Suppressor macrophage (primary cell): ENCODE data around the gene CR1L.
"Not testable (repeated sequence)": the region's sequence is repeated elsewhere in the genome, so short reads cannot be mapped to it uniquely, and the experiment has no call there.

Experiments used
- DNase-seq, 4 experiments: peaks; one replicate each; pipeline ENCODE4 v3.0.0-alpha.2; 2020 to 2022
- total RNA-seq, 17 experiments: gene quantifications; one replicate each; lab custom pipeline; 2026; ENCODE audit warnings: mixed read lengths in 6 of 17, inconsistent platforms in 3 of 17; lab: John Stamatoyannopoulos, UW

The CR1L gene
- total RNA-seq = 0.05 to 3.4 (median 0.16) reads per million in 17 experiments

DNA sequence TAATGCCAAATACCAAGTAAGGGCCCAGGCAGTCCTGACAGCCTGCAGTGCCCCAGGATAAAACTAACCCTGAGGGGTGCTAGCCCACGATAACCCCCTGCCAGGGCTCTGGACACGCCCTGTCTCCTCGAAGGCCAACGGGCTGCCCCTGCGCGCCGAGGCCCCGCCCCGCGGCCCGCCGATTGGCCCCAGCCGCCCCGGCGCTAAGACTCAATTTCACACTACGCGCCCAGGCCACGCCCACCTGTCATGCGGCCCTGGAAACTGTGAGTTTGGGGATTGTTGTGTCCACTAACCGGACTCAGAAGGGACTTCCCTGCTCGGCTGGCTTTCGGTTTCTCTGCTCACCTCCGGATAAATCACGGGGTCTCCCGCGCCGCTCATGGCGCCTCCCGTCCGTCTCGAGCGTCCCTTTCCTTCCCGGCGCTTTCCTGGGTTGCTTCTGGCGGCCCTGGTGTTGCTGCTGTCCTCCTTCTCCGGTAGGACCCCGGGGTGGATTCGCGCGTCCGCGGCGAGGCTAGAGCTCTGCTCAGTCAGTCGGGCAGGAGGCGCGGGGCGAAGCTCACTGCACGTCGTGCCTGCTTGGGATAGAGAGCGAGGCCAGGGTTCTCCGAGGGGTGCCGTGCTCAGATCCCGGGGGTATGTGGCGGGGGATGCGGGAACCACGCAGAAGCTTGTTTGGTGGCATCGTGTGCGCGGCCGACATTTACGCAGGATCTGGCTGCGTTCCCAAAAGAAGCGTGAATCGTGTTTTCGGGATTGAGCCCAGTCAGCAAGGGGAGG is at the start of gene CR1L:
CR1L (plus strand) TSS at position 282 of the 783 bp plus-strand sequence; CDS start at position 383, 101 bp downstream.
- peak; percentile 88 to 94 (median 89) for DNase-seq

DNA sequence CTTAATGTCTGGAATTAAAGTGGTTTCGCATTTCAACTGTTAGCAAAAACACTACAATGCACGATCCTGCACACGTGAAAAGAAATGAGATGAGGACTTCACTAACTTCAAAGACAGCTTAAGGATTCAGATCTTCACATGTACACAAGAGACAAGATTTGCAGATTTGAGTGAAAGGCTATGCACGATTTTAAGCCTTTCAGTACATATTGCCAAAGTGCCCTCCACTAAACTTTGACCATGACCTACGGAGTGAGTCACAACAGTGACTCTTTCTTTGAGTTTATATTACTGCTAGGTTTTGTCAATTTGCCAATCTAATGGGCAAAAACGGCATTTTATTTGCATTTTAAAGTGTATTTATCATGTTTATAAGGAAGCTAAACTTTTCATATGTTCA is 41.2 kb upstream of the CR1L start:
- DNase-seq = no peak

DNA sequence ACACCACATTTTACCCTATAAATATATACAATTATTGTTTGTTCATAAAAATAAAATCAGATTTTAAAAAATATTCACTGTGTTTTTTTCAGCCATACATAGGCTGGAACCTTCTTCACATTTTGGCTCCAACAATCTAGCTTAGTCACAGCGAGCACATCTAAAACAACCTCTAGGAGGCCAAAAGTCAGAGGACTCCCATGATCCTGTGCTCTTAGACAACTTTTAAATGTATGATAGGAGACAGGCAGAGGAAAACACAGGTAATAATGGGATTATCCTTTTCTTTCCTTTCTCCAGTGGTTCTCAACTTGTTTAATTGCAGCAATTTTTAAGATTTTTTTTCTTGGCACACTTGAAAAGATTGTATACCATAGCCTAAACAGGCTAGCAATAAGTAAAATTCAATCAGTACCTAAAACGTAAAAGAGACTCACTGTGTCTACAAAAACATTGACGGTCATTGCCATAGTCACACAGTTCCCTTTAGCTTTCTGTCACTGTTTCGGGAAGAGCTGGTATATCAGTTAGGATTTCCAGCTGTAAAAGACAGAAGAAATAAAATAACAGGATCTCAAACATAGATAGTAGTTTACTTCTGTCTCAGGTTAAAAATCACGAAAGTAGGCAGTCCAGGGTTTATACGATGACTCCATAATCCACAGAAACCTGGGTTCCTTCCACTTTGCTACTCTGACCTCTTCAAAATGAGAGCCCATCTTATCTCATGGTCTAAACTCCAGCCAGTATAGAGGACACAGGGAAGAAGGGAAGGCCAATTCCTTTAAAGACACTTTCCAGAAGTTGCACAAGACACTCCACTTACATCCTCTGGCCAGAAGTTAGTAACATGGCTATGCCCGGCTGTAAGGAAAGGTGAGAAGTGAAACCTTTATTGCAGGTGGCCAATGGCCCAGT is 39.2 kb upstream of the CR1L start:
- DNase-seq = no peak

DNA sequence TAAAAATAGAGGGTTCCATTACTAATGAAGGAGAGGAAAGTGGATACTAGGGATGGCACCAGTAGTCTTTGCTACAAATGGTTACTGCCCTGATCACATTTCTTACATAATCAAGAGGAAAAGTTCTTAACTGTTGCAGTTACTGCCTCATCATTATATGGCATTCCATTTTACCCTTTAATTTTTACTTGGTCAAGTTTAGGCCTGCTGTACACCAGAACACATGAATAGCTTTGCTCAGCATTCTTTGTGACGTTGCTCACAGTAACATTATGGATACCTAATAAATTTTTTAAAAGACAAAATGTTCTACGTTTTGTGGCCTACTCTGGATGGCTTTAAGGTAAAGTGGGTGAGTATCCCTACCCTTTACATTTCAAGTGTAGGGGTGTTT is 38.6 kb upstream of the CR1L start:
- DNase-seq = no peak

DNA sequence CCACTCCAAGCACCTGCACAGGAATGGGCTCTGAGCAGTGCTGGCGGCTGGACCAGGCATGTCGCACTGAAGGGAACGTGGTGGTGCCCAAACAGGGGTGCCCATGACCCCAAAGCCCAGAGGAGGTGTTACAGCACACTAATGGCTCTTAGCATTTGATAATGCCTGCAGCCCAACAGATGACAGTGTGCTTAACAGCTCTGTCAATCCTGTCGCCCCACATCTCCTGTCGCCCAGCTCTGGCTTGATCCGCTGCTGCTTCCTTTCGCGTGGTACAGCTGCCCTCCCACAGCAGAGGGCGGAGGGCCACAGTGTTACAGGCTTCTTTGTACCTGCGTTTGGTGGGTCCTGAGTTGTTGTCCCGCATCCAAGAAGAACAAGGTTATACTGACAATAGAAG is 32.2 kb upstream of the CR1L start:
- DNase-seq = no peak

DNA sequence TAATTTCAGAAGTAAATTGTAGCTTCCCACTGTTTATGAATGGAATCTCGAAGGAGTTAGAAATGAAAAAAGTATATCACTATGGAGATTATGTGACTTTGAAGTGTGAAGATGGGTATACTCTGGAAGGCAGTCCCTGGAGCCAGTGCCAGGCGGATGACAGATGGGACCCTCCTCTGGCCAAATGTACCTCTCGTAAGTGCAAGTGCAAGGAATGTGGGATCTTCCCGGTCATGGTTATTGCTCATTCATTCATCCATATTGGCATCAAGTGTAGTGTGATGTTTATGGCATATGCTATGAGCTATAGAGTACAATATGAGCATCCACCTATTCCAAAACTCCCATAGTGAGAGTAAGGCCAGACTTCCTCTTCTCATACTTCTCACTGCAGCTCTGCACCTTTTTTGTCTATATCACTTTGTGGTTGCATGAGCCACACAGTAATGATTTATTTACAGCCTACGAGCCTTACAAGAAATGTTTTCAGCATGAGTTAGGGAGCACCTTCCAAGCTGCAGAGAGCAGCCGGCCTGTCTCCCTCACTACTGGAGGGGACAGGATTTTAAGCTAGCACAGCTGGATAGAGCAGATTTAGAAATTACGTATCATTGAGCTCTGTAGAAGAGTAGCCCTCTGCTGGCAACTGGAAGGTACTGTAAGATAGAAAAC is 24.9 kb upstream of the CR1L start:
- DNase-seq = peak; percentile 35 to 78 (median 57)

DNA sequence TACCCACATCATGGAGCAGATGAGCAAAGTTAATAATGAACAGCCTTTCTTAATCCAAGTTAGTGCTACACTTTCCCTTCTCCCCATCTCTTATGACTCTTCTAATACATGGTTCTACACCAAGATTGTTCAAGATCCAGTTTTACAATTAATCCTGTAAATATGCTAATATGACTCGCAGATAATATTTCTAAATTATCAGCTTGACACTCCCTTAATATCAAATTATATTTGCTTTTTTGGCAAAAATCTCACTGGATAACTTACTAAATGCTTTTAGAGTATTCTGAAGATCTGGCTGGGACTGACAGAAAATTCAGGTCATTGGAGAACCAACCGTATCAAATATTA is 24.4 kb upstream of the CR1L start:
- DNase-seq = no peak

DNA sequence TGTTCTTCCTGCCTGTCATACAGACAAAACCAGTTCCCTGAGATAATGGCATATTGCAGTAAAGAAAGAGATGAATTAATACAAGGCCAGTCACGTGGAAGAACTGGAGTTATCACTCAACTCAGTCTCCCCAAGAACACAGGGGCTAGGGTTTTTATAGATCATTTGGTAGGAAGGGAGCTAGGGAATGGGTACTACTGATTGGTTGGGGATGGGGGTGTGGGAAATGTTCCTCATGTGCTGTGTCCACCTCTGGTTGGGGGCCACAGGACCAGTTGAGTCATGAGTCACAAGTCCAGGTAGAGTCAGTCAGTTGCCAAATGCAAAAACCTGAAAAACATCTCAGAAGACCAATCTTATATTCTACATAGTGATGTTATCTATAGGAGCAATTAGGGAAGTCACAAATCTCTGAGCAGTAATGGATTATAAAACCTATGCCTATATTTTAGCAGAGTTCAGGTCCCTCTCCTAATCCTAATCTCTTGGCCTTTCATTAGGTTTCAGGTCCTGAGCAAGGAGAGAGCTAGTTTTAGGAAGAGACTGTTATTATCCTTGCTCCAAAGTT is 19.3 kb upstream of the CR1L start:
- DNase-seq = not testable (repeated sequence)

DNA sequence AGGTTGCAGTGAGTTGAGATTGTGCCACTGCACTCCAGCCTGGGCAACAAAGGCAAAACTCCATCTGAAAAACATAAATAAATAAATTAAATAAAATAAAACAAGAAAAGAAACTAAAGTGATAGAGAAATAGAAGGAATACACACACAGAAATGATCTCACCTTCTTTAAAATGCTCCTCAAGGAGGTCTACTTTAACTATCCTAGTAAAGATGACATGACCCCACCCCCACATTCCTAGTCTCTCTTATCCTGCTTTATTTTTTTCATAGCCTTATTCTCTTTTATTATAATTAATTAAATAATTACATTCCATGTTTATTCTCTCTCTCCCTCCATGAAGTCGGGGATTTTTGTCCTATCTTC is 18.0 kb upstream of the CR1L start:
- DNase-seq = no peak

DNA sequence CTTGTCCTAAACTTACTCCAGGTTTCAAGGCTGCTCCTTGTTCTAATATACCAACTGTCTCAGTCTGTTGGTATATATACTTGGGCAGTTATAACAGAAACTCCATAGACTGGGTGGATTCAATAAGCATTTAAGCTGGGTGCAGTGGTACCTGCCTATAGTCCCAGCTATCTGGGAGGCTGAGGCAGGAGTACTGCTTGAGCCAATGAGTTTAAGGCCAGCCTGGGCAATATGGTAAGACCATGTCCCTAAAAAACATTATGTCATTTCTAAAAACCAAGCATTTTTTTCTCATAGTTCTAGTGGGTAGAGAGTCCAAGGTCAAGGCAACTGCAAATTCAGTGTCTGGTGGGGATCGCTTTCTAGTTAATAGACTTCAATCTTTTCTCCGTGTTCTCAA is 17.4 kb upstream of the CR1L start:
- no peak for DNase-seq

DNA sequence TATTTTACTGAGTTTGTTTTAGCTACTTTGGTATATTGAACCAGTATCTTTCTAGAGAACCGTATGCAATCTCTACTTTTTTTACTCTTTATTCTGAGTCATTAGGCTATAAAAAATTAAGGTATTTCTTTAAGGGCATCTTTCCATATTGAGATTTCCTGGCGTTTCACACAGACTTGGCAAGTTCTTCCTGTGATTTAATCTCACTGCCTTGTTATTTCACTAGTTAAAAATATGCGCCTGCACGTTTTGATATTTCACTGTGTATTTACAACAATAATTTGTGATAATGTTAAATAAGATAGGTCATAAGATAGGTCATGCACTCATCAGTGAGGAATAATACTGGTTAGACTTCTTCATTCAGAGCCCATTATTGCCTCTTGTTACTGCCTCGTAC is 16.2 kb upstream of the CR1L start:
- no peak for DNase-seq

DNA sequence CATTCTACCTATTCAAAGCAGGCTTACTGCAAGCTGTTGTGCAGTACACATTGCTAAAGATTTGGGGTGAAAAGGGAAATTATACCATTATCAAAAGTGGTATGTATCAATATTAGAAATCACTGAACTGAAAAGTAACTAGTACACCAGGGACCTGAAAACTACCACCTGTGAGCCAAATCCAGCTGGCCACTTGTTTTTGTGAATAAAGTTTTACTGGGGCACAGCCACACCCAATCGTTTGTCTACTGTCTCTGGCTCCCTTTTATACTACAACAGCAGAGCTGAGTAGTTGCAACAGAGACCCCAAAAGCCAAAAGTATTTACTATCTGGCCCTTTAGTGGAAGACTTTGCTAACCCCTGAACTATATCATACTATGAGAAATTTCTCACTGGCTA is 13.8 kb upstream of the CR1L start:
- no peak for DNase-seq

DNA sequence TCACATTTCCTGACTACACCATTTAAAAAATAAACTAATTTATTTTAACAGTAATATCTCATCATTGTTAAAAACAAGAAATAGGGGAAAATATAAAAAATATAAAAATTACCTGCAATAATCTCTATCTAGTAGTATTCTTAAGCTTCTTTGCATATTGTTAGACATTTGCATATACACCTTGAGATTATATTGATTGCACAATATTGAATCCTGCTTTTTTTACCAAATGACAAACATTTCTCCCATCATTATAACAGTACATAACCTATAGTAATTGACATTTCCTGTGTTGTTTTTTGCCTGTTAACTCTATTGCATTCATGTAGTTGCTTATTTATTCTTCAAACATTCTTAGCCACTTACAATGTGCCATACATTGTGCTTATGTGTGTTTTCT is 11.7 kb upstream of the CR1L start:
- DNase-seq = no peak

DNA sequence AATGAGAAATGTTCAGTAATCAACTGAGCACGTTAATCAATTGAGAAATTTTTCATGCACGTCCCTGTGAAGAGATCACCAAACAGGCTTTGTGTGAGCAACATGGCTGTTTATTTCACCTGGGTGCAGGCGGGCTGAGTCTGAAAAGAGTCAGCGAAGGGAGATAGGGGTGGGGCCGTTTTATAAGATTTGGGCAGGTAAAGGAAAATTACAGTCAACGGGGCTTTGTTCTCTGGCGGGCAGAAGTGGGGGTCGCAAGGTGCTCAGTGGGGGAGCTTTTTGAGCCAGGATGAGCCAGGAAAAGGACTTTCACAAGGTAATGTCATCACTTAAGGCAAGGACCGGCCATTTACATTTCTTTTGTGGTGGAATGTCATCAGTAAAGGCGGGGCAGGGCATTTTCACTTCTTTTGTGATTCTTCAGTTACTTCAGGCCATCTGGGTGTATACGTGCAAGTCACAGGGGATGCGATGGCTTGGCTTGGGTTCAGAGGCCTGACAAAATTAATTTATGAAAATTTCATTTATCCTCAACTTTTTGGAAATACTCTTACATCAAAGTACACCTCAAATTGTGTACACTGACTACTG is 11.1 kb upstream of the CR1L start:
- not testable (repeated sequence) for DNase-seq

DNA sequence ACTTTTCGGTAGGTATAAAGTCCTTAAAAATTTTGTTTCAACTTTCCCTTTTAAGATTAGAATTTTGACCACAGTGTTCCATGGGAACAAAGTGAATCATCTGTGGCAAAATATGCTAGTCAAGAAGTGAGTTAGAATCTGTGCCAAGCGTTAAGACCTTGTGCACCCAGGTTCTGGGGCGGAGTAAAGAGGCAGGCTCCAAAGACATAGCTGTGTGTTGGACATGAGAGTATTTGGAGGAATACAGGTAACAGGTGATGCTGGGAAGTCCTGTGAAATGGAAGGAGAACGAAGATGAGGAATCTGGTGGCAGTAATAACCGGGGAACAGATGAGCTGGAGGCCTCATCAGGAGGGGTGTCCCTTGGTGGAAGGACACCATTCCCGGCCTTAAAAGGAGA is 10.6 kb upstream of the CR1L start:
- not testable (repeated sequence) for DNase-seq

DNA sequence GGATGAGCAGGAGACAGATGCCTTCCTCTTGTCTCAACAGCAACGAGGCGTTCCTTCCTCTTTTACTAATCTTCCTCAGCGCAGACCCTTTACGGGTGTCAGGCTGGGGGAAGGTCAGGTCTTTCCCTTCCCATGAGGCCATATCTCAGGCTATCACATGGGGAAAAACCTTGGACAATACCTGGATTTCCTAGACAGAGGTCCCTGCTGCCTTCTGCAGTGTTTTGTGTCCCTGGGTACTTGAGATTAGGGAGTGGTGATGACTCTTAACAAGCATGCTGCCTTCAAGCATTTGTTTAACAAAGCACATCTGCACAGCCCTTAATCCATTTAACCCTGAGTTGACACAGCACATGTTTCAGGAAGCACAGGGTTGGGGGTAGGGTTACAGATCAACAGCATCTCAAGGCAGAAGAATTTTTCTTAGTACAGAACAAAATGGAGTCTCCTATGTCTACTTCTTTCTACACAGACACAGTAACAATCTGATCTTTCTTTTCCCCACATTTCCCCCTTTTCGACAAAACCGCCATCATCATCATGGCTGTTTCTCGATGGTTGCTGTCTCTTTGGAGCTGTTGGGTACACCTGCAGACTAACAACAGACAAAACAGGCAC is 9.3 kb upstream of the CR1L start:
- not testable (repeated sequence) for DNase-seq

DNA sequence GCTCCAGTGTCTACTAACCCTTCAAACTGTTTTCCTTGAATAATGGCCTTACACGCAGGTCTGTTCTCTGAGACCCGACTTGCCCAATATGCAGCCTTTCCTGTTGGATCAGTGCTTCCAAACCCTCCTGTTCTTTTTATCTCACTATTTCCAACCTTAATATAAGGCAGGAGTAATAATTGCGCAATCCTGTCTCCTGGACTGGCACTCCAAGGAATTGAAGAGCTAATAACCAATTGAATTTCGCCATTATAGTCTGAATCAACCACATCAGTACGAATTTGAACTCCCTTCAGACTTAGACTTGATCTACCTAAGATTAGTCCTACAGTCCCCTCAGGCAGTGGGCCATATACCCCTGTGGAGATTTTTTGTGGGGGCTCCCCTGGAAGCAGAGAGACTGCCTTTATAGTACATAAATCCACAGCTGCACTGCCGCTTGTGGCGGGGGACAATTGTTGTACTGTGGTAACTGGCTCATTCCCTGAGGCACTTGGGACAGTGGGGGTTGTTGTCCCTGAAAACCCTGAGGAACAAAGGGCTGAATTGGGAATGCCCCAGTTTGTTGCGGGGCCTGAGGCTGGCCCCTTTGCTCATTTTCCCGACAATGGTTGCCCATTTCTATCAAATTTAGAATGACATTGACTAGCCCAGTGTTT is 6.3 kb upstream of the CR1L start:
- not testable (repeated sequence) for DNase-seq

DNA sequence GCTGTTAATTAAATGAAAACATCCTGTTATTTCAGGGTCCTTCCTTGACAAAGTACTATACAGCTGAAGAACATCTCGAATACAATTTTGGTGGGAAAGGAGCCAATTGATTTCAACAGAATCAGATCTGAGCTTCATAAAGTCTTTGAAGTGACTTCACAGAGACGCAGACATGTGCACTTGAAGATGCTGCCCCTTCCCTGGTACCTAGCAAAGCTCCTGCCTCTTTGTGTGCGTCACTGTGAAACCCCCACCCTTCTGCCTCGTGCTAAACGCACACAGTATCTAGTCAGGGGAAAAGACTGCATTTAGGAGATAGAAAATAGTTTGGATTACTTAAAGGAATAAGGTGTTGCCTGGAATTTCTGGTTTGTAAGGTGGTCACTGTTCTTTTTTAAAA is 5.6 kb upstream of the CR1L start:
- DNase-seq = not testable (repeated sequence)

DNA sequence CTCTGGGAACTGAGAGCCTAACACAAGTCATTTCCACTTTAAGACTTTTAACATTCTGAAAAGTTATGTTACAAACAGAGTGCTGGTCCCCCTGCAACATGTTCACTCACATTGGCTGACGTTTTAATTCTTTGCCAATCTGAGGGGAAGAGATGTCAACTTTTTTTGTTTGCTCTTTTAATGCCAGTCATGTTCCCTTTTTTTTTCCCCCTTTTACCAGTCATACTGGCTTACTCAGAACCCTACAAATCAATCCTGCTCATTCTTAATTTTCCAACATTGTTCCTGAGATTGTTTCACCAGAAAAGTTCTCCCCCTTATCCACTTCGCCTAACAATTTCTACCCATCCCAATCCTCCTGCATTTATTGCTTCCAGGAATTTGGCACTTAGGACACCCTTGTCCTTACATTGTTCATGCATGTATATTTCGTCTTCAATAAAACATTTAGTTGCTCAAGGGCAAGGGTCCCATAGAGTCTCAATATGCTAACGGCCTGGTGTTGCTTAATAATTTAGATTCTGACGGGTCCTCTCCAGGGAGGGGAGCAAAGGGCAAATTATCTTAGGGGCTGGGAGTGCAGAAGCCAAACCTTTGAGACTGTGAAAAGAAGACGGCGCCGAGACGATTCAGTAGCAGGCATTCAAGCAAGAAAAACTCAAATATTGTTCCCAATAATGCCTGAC is 624 bp upstream of the CR1L start:
- DNase-seq = peak in 2 of 4 experiments; percentile 12 to 32

DNA sequence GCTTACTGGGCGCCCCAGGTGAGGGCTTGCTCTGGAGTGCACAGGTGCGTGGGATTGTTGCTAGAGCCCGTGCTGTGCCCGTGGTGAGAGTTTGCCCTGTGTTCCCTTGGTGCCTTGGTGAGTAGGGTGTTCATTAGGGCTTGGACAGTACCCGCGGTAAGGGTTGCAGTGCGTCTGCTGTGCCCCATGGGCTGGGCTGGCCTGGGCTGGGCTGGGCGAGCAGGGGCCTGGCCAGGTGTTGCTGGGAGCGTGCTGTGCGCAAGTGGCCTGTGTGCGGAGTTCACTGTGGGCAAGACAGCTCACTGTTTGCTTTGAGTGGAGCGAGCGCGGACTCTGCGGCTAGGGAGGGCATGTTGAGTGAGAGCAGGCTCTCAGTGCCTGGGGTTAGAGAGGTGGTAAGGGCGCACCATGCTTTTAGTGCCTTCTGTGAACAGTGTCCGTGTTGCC is 725 bp downstream of the CR1L start:
- DNase-seq = no peak

DNA sequence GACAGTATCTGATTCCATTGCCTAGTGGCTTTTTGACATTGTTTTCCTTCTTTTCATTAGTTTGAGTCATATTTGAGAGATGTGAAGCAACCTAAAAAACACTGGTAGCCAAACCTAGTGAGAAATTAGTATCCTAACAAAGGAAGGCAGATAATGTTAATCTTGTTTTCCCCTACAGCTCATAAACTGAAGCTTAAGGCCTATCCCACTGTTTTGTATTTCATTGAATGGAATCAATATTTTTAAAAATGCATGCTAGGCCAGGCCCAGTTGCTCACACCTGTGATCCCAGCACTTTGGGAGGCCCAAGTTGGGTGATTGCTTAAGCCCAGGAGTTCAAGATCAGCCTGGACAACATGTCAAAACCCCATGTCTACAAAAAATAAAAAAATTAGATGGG is 1.2 kb downstream of the CR1L start:
- no peak for DNase-seq
